Loucy (cell line): ENCODE data around the gene DHX57.
A peak's percentile ranks its signal among the peaks of the same experiment; 100 is the strongest.

Experiments
- H2AFZ ChIP-seq: fragments of 200-600 bp; sonication (generic); 2 replicates; pipeline ENCODE4 v1.6.0; 2016; ENCODE audit warnings: antibody characterized with exemption, mild to moderate bottlenecking, low read length, moderate library complexity
- H3F3A ChIP-seq: fragments of 200-600 bp; 2 replicates; pipeline ENCODE4 v1.6.0; 2016; ENCODE audit warnings: antibody characterized with exemption, low read depth, mild to moderate bottlenecking
- H3K27me3 ChIP-seq: fragments of 200-600 bp; sonication (generic); 2 replicates; pipeline ENCODE4 v1.6.1; 2014; ENCODE audit warnings: low read length, mild to moderate bottlenecking; ENCODE audit not compliant: insufficient read depth, poor library complexity, severe bottlenecking
- H3K36me3 ChIP-seq: fragments of 200-600 bp; sonication (generic); 2 replicates; pipeline ENCODE4 v1.6.1; 2016; ENCODE audit warnings: low read length; ENCODE audit not compliant: insufficient read depth
- H3K4me1 ChIP-seq: fragments of 200-600 bp; sonication (generic); 2 replicates; pipeline ENCODE4 v1.5.1; 2014; ENCODE audit warnings: low read length, mild to moderate bottlenecking; ENCODE audit not compliant: insufficient read depth, poor library complexity, severe bottlenecking
- H3K4me2 ChIP-seq: fragments of 200-600 bp; sonication (generic); 2 replicates; pipeline ENCODE4 v1.6.0; 2014; ENCODE audit warnings: antibody characterized with exemption, low read length, low read depth, mild to moderate bottlenecking; ENCODE audit not compliant: poor library complexity, severe bottlenecking
- H3K4me3 ChIP-seq: fragments of 200-600 bp; sonication (generic); 2 replicates; pipeline ENCODE4 v1.5.1; 2014; ENCODE audit warnings: low read length, mild to moderate bottlenecking, mixed read lengths; ENCODE audit not compliant: poor library complexity, severe bottlenecking
- H3K79me2 ChIP-seq: fragments of 200-600 bp; sonication (generic); 2 replicates; pipeline ENCODE4 v1.6.1; 2014; ENCODE audit warnings: low read length; ENCODE audit not compliant: insufficient read depth
- H3K9ac ChIP-seq: fragments of 200-600 bp; sonication (generic); 2 replicates; pipeline ENCODE4 v1.6.0; 2014; ENCODE audit warnings: mild to moderate bottlenecking, low read depth, low read length, moderate library complexity; ENCODE audit not compliant: poor library complexity, severe bottlenecking
- H3K9me2 ChIP-seq: fragments of 200-600 bp; sonication (generic); replicated peaks from 2 replicates; pipeline ENCODE4 v1.6.1; 2016; ENCODE audit warnings: low read depth, low read length, mixed read lengths
- H3K9me3 ChIP-seq: fragments of 200-600 bp; sonication (generic); 2 replicates; pipeline ENCODE4 v1.6.1; 2014; ENCODE audit warnings: mild to moderate bottlenecking, antibody characterized with exemption, low read length, low read depth; ENCODE audit not compliant: insufficient read depth
- H4K20me1 ChIP-seq: fragments of 200-600 bp; sonication (generic); 2 replicates; pipeline ENCODE4 v1.6.0; 2014; ENCODE audit warnings: antibody characterized with exemption, low read length, mild to moderate bottlenecking; ENCODE audit not compliant: insufficient read depth, poor library complexity, severe bottlenecking
- EZH2phosphoT487 ChIP-seq: fragments of 200-600 bp; IDR thresholded peaks from 2 replicates; pipeline ENCODE4 v1.6.1; 2018; ENCODE audit warnings: antibody characterized with exemption, mild to moderate bottlenecking, moderate library complexity, borderline replicate concordance
- TF ChIP-seq, protein P1 (sequence below): fragments of 200-600 bp; sonication (generic); conservative IDR thresholded peaks from 2 replicates; pipeline ENCODE4 v1.5.1; 2014; ENCODE audit warnings: mild to moderate bottlenecking, antibody characterized with exemption, low read length

Gene DHX57

DNA sequence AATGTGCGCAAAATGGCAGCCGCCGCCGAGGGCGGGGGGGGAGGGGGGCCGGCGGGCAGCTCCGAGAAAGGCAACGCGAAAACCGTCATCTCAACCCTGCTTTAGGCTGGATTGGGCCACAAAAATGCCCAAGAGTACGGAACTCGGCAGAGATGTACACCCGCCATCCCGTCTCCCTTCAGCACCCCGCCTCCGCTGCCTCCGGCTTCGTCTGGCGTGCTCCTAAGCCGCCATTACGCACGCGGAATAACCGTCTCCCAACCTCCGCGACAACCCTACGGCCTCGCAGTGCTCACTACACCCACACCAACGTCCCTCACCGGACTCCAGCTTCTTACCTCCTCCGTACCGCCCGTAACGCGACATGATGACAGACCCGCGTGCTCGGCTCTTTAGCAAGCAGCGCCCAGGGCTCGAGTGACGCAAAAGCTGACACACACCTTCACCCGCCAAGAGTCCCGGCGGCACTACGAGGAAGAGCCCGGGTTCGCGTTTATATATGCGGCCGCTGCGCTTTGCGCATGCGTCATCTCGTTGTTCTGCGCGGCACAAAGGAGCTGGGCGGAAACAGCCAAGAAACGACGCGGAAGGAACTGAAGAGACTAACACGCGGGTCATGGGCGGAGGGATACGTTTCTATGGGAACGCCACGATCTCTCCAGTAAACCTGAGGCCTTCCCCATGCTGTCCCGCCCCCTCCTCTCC, 124.7 kb downstream of the DHX57 start, which contains the start of gene SRSF7:
Gene SRSF7, minus strand, starts transcription at position 471 of the 705 bp plus-strand sequence. Its CDS starts 105 bp downstream, at position 366.
- Histone ChIP-seq H3K9me2 (no peaks in the 10 kb centered on the region), H3K27me3 (peaks cover 15% of the 10 kb centered on the region), H4K20me1 (peaks cover 50% of the 10 kb centered on the region), H3K79me2 (peaks cover 51% of the 10 kb centered on the region), H3K4me1 (peaks cover 41% of the 10 kb centered on the region), H3K9ac (peak within 1 kb of the TSS; percentile 99), H3K4me2 (peak within 1 kb of the TSS; percentile 89), H3K9me3 (no peaks in the 10 kb centered on the region), H2AFZ (peak within 1 kb of the TSS; percentile 92), H3K36me3 (peaks cover 42% of the 10 kb centered on the region), H3K4me3 (peak within 1 kb of the TSS; percentile 100), H3F3A (no peaks in the 10 kb centered on the region)
- no peak for TF ChIP-seq EZH2phosphoT487
- TF ChIP-seq, protein P1, sequence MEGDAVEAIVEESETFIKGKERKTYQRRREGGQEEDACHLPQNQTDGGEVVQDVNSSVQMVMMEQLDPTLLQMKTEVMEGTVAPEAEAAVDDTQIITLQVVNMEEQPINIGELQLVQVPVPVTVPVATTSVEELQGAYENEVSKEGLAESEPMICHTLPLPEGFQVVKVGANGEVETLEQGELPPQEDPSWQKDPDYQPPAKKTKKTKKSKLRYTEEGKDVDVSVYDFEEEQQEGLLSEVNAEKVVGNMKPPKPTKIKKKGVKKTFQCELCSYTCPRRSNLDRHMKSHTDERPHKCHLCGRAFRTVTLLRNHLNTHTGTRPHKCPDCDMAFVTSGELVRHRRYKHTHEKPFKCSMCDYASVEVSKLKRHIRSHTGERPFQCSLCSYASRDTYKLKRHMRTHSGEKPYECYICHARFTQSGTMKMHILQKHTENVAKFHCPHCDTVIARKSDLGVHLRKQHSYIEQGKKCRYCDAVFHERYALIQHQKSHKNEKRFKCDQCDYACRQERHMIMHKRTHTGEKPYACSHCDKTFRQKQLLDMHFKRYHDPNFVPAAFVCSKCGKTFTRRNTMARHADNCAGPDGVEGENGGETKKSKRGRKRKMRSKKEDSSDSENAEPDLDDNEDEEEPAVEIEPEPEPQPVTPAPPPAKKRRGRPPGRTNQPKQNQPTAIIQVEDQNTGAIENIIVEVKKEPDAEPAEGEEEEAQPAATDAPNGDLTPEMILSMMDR = no peak

DNA sequence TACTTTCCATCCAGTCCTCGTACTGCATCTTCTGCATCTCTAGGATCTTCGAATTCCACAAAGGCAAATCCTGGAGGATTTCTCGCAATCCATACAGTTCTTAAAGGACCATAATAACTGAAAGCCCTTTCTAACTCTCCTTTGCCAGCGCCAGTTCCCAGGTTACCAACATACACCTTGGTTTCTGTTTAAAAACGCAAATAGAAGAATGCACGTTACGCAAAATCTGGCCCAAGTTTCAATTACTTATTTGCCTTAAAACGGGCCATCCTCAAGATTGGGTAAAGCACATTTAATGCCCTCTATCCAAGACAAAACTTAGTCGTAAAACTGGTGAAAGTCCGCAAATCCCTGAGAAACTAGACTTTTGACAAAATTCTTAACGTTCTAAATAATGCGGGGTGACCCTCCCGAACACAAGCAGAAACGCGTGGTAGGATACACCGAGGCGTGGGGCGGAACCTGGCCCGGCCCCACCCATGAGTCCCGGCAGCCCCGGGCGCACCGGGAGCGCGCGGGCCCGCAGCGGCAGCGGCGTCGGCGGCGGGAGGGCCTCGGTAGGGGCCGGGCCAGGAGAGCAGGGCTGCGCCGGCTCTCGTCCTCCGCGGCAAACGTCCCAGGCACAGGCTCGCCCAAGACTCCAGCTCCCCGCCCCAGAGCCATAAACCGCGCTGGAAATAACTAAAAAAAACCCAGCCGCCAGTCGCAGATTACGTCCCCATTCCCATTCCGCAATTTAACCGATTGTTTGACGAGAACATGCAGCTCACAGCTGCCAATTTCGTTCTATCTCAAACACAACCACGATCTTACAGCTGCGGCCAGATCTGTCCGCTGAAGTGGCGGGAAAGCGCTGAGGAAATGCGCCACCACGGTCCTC, 125.5 kb downstream of the DHX57 start:
- H3K36me3 ChIP-seq = peaks cover 50% of the 10 kb centered on the region
- H3K9ac ChIP-seq = peak overlapping the region; percentile 99
- peak overlapping the region; percentile 89 for H3K4me2 ChIP-seq
- peaks cover 58% of the 10 kb centered on the region for H4K20me1 ChIP-seq
- no peaks in the 10 kb centered on the region for H3K9me2 ChIP-seq
- H3K27me3 ChIP-seq = peaks cover 15% of the 10 kb centered on the region
- H3F3A ChIP-seq = no peaks in the 10 kb centered on the region
- H3K4me3 ChIP-seq = peak overlapping the region; percentile 100
- peaks cover 59% of the 10 kb centered on the region for H3K79me2 ChIP-seq
- H3K4me1 ChIP-seq = peaks cover 48% of the 10 kb centered on the region
- no peaks in the 10 kb centered on the region for H3K9me3 ChIP-seq
- H2AFZ ChIP-seq = peak overlapping the region; percentile 65; the same call in 1 of the 2 replicates
- TF ChIP-seq, protein P1 = no peak
- TF ChIP-seq EZH2phosphoT487 = no peak

DNA sequence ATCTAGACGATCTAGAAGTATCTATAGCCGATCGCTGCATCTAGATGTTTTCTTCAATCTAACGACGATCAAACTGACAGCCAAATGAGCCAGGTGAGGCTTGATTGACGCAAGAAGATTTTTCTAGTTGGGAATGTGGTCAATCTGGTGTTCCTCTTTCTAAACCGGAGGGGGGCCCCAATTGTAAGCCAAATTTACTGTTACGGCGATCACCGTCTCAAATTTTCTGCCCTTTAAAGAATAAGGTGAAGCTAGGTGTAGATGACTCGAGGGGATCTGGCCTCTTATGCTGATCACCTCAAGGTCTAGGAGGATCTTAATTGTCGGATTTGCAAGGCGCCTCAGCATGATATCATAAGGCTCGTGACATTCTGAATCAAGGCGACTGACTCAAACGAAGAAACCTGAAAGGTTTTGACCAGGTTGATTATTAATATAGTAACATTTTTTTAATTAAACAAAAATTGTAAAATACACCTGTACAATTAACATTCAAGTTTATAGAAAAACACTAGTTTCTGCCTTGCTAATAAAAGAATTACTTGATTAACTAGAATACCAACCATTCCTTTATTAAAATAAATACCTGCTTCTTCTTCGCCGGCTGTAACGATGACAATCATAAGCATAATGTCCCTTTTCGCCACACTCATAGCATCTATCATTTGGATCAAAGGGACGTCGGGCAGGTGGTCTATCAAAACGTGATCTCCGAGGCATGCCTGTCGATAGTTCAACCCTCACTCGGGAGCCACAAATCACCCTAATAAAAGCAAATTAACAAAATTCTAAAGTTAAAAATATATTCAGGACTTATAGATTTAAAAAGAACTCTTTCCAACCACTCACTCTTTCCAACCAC, 126.6 kb downstream of the DHX57 start:
- peaks cover 7% of the 10 kb centered on the region; the same call in 1 of the 2 replicates for H3F3A ChIP-seq

More for the DNA sequence above, 126.6 kb downstream of the DHX57 start:
- H3K79me2 ChIP-seq = peaks cover 70% of the 10 kb centered on the region
- H3K36me3 ChIP-seq = peaks cover 61% of the 10 kb centered on the region
- TF ChIP-seq EZH2phosphoT487 = no peak
- TF ChIP-seq, protein P1 = no peak
- peaks cover 68% of the 10 kb centered on the region for H4K20me1 ChIP-seq
- peak overlapping the region; percentile 99 for H3K9ac ChIP-seq
- H2AFZ ChIP-seq = no peak overlapping the region
- H3K4me1 ChIP-seq = peaks cover 56% of the 10 kb centered on the region
- H3K9me3 ChIP-seq = no peaks in the 10 kb centered on the region
- H3K27me3 ChIP-seq = peaks cover 15% of the 10 kb centered on the region
- peak overlapping the region; percentile 100 for H3K4me3 ChIP-seq
- H3K9me2 ChIP-seq = no peaks in the 10 kb centered on the region
- H3K4me2 ChIP-seq = peak overlapping the region; percentile 89
